Measurements from ENCODE around the gene MAP3K12.
"Not testable (repeated sequence)": the region's sequence is repeated elsewhere in the genome, so short reads cannot be mapped to it uniquely, and the experiment has no call there.

MAP3K12 gene

GRCh38 chr12:53499266-53500141, at the start of gene MAP3K12:
TSS of gene MAP3K12 (minus strand) at chr12:53499458. CDS start at chr12:53487391, 12,067 bp downstream.
- peak; percentile 71 for DNase-seq (ENCODE audit: low spot score)

GRCh38 chr12:53548354-53548753, 49.1 kb upstream of the MAP3K12 start:
- DNase-seq (ENCODE audit: low spot score), result not testable (repeated sequence)

GRCh38 chr12:53543539-53543938, 44.3 kb upstream of the MAP3K12 start:
- DNase-seq (ENCODE audit: low spot score), result peak; percentile 80

- DNase-seq (ENCODE audit: low spot score), result no peak
These were observed 40.3 kb upstream of the MAP3K12 start for GRCh38 chr12:53539526-53539925.

GRCh38 chr12:53538209-53538689, 39.0 kb upstream of the MAP3K12 start:
- DNase-seq (ENCODE audit: low spot score), result no peak

GRCh38 chr12:53536962-53537361, 37.7 kb upstream of the MAP3K12 start:
- no peak for DNase-seq (ENCODE audit: low spot score)

GRCh38 chr12:53533471-53533870, 34.2 kb upstream of the MAP3K12 start:
- no peak for DNase-seq (ENCODE audit: low spot score)

GRCh38 chr12:53532524-53533445, 33.5 kb upstream of the MAP3K12 start:
- DNase-seq (ENCODE audit: low spot score), result no peak

- no peak for DNase-seq (ENCODE audit: low spot score)
These were observed 32.8 kb upstream of the MAP3K12 start for GRCh38 chr12:53532021-53532420.

GRCh38 chr12:53530920-53531319, 31.7 kb upstream of the MAP3K12 start:
- DNase-seq (ENCODE audit: low spot score), result no peak

- no peak for DNase-seq (ENCODE audit: low spot score)
These were observed 30.8 kb upstream of the MAP3K12 start for GRCh38 chr12:53530061-53530460.

GRCh38 chr12:53524476-53524875, 25.2 kb upstream of the MAP3K12 start:
- no peak for DNase-seq (ENCODE audit: low spot score)

GRCh38 chr12:53523131-53523530, 23.9 kb upstream of the MAP3K12 start:
- DNase-seq (ENCODE audit: low spot score), result no peak

GRCh38 chr12:53518381-53518780, 19.1 kb upstream of the MAP3K12 start:
- no peak for DNase-seq (ENCODE audit: low spot score)

GRCh38 chr12:53516758-53517455, 17.6 kb upstream of the MAP3K12 start:
- no peak for DNase-seq (ENCODE audit: low spot score)

GRCh38 chr12:53515291-53515680, 16.0 kb upstream of the MAP3K12 start:
- no peak for DNase-seq (ENCODE audit: low spot score)

- no peak for DNase-seq (ENCODE audit: low spot score)
These were observed 15.5 kb upstream of the MAP3K12 start for GRCh38 chr12:53514628-53515290.

GRCh38 chr12:53513712-53514410, 14.6 kb upstream of the MAP3K12 start:
- no peak for DNase-seq (ENCODE audit: low spot score)

GRCh38 chr12:53510181-53510812, 11.0 kb upstream of the MAP3K12 start:
- no peak for DNase-seq (ENCODE audit: low spot score)

- DNase-seq (ENCODE audit: low spot score), result peak; percentile 87
These were observed 9.4 kb upstream of the MAP3K12 start for GRCh38 chr12:53508534-53509170.
